Activated CD4-positive, CD25-positive, alpha-beta regulatory T cell treated with anti-CD3 and anti-CD28 coated beads, Interleukin-2, amount 50 U/mL, for 72 hours (primary cell): ENCODE measurements around the gene MISP.

Source experiments
- DNase-seq: peaks from one replicate; pipeline ENCODE4 v3.0.0; 2021

MISP gene

DNA sequence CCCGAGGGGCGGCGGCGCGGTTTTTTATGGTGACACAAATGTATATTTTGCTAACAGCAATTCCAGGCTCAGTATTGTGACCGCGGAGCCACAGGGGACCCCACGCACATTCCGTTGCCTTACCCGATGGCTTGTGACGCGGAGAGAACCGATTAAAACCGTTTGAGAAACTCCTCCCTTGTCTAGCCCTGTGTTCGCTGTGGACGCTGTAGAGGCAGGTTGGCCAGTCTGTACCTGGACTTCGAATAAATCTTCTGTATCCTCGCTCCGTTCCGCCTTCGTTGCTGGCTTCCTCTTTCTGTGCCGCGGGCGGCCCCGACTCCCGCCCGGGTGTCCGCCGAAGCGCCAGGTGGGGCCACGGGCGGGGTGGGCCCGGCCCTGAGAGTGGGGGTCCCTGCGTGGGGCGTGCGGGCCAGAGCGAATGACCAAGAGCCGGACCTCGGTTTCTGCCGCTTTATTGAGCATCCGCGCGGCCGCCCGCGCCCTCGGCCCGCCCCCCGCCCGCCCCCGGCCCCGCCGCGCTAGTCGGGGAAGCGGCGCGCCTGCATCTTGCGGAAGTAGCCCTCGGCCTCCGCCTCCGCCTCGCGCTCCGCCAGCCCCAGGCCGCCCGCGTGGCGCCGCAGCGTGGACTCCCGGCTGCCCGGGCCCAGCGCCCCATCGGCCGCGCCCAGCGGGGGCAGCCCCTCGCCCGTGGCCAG, 61.3 kb downstream of the MISP start:
- DNase-seq, result no peak

DNA sequence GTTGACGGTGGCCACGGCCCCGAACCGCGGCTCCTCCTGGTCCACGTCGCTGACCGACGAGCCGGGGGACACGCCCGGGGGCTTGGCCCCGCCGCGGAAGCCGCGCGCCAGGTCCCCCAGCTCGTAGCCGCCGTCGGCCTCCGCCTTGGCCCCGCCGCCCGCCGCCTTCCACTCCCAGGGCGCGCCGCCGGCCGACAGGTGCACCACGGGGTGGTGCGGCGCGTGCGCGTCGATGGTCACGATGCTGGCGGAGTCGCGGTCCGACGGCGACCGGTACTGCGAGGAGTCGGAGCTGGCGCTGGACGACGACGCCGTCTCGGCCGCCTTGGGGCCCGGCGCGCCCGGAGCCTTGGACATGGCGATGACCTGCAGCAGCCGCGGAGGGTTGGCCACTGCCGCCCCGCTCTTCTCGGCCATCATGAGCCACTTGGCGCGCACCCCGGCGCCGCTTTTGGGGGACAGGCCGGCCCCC, 61.9 kb downstream of the MISP start:
- DNase-seq, result no peak

GRCh38 chr19:813219-814151, 62.6 kb downstream of the MISP start:
- no peak for DNase-seq
